GM12872 (cell line): ENCODE measurements around the gene ABCB10.
A peak's percentile ranks its signal among the peaks of the same experiment; 100 is the strongest.

Experiments
- TF ChIP-seq, protein P1 (sequence below): IDR thresholded peaks from 3 replicates; pipeline ENCODE4 v1.5.1; 2011; ENCODE audit warnings: low read depth, mild to moderate bottlenecking, low read length, moderate library complexity; ENCODE audit not compliant: insufficient read depth

The ABCB10 gene

DNA sequence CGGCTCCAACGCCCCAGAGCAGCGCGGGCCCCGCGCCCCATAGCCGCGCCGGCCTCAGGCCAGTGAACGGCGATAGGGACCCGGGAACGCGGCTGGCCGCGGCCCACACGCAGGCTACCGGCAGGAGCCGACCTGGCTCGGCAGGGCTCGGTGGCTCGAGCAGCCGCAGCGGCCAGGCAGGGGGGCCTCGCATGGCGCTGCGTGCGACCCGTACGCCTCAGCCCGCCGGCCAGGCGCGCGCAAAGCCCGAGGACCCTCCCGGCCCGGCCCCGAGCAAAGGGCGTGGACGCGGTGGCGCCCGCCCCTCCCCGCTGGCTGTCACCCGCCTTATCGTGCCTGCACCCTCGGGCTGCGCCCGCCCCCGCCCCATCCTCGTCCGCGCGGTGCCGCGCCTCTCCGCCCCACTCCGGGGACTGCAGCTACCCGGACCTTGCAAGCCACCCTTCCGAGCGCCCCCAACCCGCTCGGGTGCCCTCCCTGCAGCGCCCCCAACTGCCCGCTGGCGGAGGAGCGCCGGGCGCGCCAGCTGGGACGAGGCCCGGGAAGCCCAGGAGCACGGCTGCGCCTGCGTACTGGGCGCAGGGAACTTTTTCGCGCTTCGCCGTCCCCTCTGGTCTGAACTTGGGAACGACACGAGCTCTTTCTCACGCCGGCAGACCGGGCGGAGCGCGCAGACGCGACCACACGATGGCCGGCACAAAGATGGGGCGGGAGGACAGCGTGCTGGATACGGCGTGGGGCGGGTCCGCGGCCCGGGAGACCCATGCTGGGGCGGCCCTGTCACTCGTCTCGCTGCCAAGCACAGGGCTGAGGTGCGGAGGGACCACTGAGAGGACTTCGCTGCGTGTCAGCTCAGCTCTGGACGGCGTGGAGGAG is at the start of gene ABCB10:
TSS of gene ABCB10 (minus strand) at position 248 of the 876 bp plus-strand sequence. CDS start at position 193, 55 bp downstream.
- TF ChIP-seq, protein P1, sequence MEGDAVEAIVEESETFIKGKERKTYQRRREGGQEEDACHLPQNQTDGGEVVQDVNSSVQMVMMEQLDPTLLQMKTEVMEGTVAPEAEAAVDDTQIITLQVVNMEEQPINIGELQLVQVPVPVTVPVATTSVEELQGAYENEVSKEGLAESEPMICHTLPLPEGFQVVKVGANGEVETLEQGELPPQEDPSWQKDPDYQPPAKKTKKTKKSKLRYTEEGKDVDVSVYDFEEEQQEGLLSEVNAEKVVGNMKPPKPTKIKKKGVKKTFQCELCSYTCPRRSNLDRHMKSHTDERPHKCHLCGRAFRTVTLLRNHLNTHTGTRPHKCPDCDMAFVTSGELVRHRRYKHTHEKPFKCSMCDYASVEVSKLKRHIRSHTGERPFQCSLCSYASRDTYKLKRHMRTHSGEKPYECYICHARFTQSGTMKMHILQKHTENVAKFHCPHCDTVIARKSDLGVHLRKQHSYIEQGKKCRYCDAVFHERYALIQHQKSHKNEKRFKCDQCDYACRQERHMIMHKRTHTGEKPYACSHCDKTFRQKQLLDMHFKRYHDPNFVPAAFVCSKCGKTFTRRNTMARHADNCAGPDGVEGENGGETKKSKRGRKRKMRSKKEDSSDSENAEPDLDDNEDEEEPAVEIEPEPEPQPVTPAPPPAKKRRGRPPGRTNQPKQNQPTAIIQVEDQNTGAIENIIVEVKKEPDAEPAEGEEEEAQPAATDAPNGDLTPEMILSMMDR = peak; percentile 81

DNA sequence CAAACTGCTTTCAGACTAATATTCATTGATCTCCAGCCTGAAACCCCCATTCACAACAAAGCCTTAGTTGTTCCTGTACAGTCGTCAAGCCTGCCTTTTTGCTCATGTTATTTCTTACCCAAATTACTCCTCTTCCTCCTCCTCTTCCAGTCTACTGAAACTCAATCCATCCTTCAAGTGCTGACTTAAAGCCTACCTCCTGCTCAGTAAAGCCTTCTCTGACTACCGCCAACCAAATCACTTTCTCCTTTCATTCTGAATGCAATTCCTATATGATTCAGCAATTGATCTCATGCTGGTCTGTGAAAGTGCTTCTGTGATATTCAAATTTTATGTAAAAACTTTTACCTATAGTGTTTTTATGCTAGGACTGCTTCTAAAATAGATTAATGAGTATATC is 48.9 kb upstream of the ABCB10 start:
- TF ChIP-seq, protein P1 = no peak

- TF ChIP-seq, protein P1 = no peak
Observed at GRCh38 chr1:229603371-229604005, 45.0 kb upstream of the ABCB10 start.

GRCh38 chr1:229600229-229600628 is 41.7 kb upstream of the ABCB10 start:
- TF ChIP-seq, protein P1 = no peak

DNA sequence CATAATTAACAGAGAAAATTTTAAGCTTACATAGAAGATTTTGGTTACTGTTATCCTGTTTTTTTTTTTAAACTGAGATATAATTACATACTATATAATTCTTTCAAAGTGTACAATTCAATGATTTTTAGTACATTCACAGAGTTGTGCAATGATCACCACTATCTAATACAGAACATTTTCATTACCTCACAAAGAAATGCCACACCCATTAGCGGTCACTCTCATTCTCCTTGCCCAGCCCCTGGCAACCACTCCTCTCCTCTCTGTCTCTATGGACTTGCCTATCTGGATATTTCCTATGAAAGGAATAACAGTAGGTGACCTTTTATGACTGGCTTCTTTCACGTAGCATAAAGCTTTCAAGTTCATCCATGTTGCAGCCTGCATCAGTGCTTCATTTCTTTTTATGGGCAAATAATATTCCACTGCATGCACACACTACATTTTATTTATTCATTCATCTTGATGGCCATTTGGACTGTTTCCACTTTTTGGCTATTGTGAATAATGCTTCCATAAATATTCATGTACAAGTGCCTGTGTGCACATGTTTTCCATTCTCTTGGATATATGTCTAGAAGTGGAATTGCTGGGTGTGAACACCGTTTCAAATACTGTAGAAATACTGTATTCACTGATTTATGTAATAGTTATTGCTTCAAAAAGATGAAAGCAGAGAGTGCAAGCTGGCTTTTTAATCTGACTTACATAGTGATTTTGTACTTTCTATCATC is 40.9 kb upstream of the ABCB10 start:
- TF ChIP-seq, protein P1 = no peak

DNA sequence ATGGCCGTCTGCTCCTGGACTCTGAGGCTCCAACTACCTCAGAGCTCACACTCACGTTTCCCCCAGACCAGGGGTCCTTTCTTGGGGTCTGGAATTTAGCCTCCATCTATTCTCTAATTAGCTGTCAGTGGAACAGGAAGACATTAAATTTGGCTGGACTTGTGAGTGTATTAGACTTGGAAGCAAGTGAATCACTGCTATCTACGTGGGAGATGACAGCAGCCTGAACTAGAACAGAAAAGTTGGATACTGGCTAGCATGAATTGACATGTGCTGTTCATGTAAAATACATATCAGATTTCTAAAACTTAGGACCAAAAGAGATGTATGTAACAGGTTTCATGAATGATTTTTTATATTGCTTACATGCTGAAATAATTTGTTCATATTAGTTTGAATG is 39.4 kb upstream of the ABCB10 start:
- TF ChIP-seq, protein P1 = no peak
